HL-60 (cell line): ENCODE measurements around the gene MYLK3.

ENCODE experiments used
- GABPA ChIP-seq: IDR thresholded peaks from 2 replicates; pipeline ENCODE4 v1.6.1; 2012; ENCODE audit warnings: low read depth
- POLR2AphosphoS5 ChIP-seq: IDR thresholded peaks from 2 replicates; pipeline ENCODE4 v1.6.1; 2012; ENCODE audit warnings: low read depth
- SPI1 ChIP-seq: IDR thresholded peaks from 2 replicates; pipeline ENCODE4 v1.6.1; 2012; ENCODE audit warnings: low read depth, mild to moderate bottlenecking, borderline replicate concordance
- TF ChIP-seq, protein P1 (sequence below): IDR thresholded peaks from one replicate; pipeline ENCODE4 v1.5.1; 2011; ENCODE audit warnings: low read length, control low read depth, inconsistent platforms; ENCODE audit not compliant: insufficient read depth
- TF ChIP-seq, protein P2 (sequence below): IDR thresholded peaks from 2 replicates; pipeline ENCODE4 v1.6.1; 2012; ENCODE audit warnings: low read depth; ENCODE audit not compliant: insufficient replicate concordance

DNA sequence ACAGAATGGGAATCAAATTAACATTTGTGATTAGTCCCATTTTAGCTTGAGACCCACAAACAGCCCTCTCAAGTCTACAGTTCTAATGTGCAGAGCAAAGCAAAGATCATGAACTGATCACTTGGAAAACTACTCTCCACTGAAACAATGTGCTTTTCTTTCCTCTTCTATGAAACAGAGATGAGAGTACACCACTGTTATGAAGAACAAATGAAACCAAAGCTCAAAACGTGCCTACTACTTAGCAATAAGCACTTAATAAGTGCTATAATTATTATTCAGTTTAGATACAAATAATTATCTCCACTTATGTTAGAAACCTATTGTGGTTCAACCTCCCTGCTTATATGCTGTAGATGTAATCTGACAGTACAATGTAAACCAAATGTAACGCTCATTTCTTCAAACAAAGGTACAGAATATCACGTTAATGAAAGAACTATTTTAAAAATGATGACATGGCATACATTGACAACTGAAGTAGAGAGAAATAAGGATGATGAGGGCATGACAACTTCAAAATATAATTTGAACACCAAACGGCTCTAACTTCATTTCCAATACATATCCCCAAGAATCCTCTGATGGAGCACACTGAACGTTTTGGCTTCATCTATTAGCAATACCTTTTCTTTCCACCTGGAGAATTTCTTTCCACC lies 61.2 kb downstream of the MYLK3 start:
- TF ChIP-seq, protein P1, sequence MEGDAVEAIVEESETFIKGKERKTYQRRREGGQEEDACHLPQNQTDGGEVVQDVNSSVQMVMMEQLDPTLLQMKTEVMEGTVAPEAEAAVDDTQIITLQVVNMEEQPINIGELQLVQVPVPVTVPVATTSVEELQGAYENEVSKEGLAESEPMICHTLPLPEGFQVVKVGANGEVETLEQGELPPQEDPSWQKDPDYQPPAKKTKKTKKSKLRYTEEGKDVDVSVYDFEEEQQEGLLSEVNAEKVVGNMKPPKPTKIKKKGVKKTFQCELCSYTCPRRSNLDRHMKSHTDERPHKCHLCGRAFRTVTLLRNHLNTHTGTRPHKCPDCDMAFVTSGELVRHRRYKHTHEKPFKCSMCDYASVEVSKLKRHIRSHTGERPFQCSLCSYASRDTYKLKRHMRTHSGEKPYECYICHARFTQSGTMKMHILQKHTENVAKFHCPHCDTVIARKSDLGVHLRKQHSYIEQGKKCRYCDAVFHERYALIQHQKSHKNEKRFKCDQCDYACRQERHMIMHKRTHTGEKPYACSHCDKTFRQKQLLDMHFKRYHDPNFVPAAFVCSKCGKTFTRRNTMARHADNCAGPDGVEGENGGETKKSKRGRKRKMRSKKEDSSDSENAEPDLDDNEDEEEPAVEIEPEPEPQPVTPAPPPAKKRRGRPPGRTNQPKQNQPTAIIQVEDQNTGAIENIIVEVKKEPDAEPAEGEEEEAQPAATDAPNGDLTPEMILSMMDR = no peak
- TF ChIP-seq, protein P2, sequence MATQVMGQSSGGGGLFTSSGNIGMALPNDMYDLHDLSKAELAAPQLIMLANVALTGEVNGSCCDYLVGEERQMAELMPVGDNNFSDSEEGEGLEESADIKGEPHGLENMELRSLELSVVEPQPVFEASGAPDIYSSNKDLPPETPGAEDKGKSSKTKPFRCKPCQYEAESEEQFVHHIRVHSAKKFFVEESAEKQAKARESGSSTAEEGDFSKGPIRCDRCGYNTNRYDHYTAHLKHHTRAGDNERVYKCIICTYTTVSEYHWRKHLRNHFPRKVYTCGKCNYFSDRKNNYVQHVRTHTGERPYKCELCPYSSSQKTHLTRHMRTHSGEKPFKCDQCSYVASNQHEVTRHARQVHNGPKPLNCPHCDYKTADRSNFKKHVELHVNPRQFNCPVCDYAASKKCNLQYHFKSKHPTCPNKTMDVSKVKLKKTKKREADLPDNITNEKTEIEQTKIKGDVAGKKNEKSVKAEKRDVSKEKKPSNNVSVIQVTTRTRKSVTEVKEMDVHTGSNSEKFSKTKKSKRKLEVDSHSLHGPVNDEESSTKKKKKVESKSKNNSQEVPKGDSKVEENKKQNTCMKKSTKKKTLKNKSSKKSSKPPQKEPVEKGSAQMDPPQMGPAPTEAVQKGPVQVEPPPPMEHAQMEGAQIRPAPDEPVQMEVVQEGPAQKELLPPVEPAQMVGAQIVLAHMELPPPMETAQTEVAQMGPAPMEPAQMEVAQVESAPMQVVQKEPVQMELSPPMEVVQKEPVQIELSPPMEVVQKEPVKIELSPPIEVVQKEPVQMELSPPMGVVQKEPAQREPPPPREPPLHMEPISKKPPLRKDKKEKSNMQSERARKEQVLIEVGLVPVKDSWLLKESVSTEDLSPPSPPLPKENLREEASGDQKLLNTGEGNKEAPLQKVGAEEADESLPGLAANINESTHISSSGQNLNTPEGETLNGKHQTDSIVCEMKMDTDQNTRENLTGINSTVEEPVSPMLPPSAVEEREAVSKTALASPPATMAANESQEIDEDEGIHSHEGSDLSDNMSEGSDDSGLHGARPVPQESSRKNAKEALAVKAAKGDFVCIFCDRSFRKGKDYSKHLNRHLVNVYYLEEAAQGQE = no peak
- no peak for TF ChIP-seq GABPA
- no peak for TF ChIP-seq SPI1
- TF ChIP-seq POLR2AphosphoS5 = no peak
